Peyer's patch (tissue), 4 donors: ENCODE measurements around the gene NPIPA5. TPM values are rescaled to one million over a fixed set of nuclear protein-coding genes. Genes with fewer than 3 reads are reported as not detected.
"Not testable (repeated sequence)": the region's sequence is repeated elsewhere in the genome, so short reads cannot be mapped to it uniquely, and the experiment has no call there.

Experiments used
- DNase-seq, 3 donors: peaks; one replicate each; pipeline ENCODE4 v3.0.0-alpha.2; 2017 to 2019
- H3K27ac ChIP-seq, 4 donors: fragments of 200-600 bp; sonication (generic); one replicate each; pipeline ENCODE4 v1.5.1; 2016 to 2019
- H3K27me3 ChIP-seq, 2 donors: fragments of 200-600 bp; sonication (generic); one replicate each; pipeline ENCODE4 v1.5.1; 2019
- H3K36me3 ChIP-seq, 3 donors: fragments of 200-600 bp; sonication (generic); one replicate each; pipeline ENCODE4 v1.5.1; 2016 to 2019
- H3K4me1 ChIP-seq, 4 donors: fragments of 200-600 bp; sonication (generic); one replicate each; pipeline ENCODE4 v1.5.1; 2016 to 2019
- H3K4me3 ChIP-seq, 4 donors: fragments of 200-600 bp; sonication (generic); 1 replicate in 3 of 4; 2 replicates in 1 of 4; pipeline ENCODE4 v1.5.1; 2016 to 2019; ENCODE audit warnings: mild to moderate bottlenecking in 1 of 4
- H3K9me3 ChIP-seq, 4 donors: fragments of 200-600 bp; sonication (generic); one replicate each; pipeline ENCODE4 v1.5.1; 2016 to 2019; ENCODE audit warnings: mild to moderate bottlenecking in 1 of 4
- CTCF ChIP-seq, 6 experiments: fragments of 450-650 bp in 4 of 6; fragments of 200-600 bp in 2 of 6; sonication (generic) in 1 of 6; IDR thresholded peaks; one replicate each; pipeline ENCODE4 v1.5.1; 2017 to 2019; ENCODE audit warnings: antibody characterized with exemption in 6 of 6, mild to moderate bottlenecking in 3 of 6, moderate library complexity in 1 of 6
- POLR2A ChIP-seq, 2 donors: fragments of 450-650 bp; IDR thresholded peaks; one replicate each; pipeline ENCODE4 v1.5.1; 2017; ENCODE audit warnings: antibody characterized with exemption in 2 of 2, mild to moderate bottlenecking in 2 of 2, moderate library complexity in 2 of 2
- total RNA-seq, 4 donors: library from RNA; depleted of rRNA; stranded (reverse); fragments of >200 nt; gene quantifications; one replicate each; pipeline ENCODE4 v1.1.0, GENCODE V29; 2016

The NPIPA5 gene
- total RNA-seq, 4 donors from 2014 or later, result 6.0 to 15.0 (median 10.2) TPM

- peak within 1 kb of the TSS; percentile 37 to 73 (median 58) for H3K4me3 ChIP-seq
- DNase-seq, result peak in 2 of 3 donors; percentile 57 to 66
- peak within 1 kb of the TSS; percentile 3 to 55 (median 34) for H3K27ac ChIP-seq
- not testable (repeated sequence) for H3K4me1 ChIP-seq, H3K27me3 ChIP-seq, H3K36me3 ChIP-seq, H3K9me3 ChIP-seq
- TF ChIP-seq CTCF (IDR thresholded peaks at IDR 0.05), result peak in 1 of 6 experiments; percentile 12
- TF ChIP-seq POLR2A (IDR thresholded peaks at IDR 0.05), result peak in 1 of 2 donors; percentile 28
These were observed 17.8 kb upstream of the NPIPA5 start, which contains the start of gene MPV17L for GRCh38 chr16:15395631-15396508. MPV17L (plus strand) TSS chr16:15395754; CDS start chr16:15395898, 144 bp downstream.

GRCh38 chr16:15393025-15393424 lies 14.9 kb upstream of the NPIPA5 start:
- DNase-seq, H3K4me3 ChIP-seq, H3K9me3 ChIP-seq, H3K27me3 ChIP-seq, H3K36me3 ChIP-seq, H3K27ac ChIP-seq, H3K4me1 ChIP-seq: not testable (repeated sequence)

GRCh38 chr16:15389916-15390315 lies 11.8 kb upstream of the NPIPA5 start:
- H3K36me3 ChIP-seq, H3K4me3 ChIP-seq, H3K9me3 ChIP-seq, H3K27me3 ChIP-seq, H3K27ac ChIP-seq, H3K4me1 ChIP-seq, DNase-seq: not testable (repeated sequence)

- not testable (repeated sequence) for DNase-seq, H3K27ac ChIP-seq, H3K36me3 ChIP-seq, H3K4me3 ChIP-seq, H3K4me1 ChIP-seq, H3K9me3 ChIP-seq, H3K27me3 ChIP-seq
These were observed 10.0 kb upstream of the NPIPA5 start for GRCh38 chr16:15388060-15388459.

GRCh38 chr16:15382810-15383209 lies 4.7 kb upstream of the NPIPA5 start:
- H3K36me3 ChIP-seq, DNase-seq, H3K27me3 ChIP-seq, H3K9me3 ChIP-seq, H3K4me3 ChIP-seq, H3K4me1 ChIP-seq: not testable (repeated sequence)
- peak overlapping the region in 1 of 4 donors; percentile 25 for H3K27ac ChIP-seq

GRCh38 chr16:15357495-15357894 lies 20.6 kb downstream of the NPIPA5 start:
- not testable (repeated sequence) for H3K4me3 ChIP-seq, H3K36me3 ChIP-seq, H3K9me3 ChIP-seq, H3K27me3 ChIP-seq, H3K4me1 ChIP-seq, H3K27ac ChIP-seq, DNase-seq

- not testable (repeated sequence) for H3K27me3 ChIP-seq, H3K9me3 ChIP-seq, H3K27ac ChIP-seq, H3K4me3 ChIP-seq, DNase-seq, H3K4me1 ChIP-seq, H3K36me3 ChIP-seq
These were observed 23.2 kb downstream of the NPIPA5 start for GRCh38 chr16:15354846-15355245.

- H3K4me1 ChIP-seq, H3K27ac ChIP-seq, H3K36me3 ChIP-seq, H3K4me3 ChIP-seq, DNase-seq, H3K27me3 ChIP-seq, H3K9me3 ChIP-seq: not testable (repeated sequence)
These were observed 25.2 kb downstream of the NPIPA5 start for GRCh38 chr16:15352852-15353251.

- DNase-seq, H3K36me3 ChIP-seq, H3K9me3 ChIP-seq, H3K4me3 ChIP-seq, H3K27me3 ChIP-seq, H3K27ac ChIP-seq, H3K4me1 ChIP-seq: not testable (repeated sequence)
These were observed 26.3 kb downstream of the NPIPA5 start for GRCh38 chr16:15351745-15352144.

GRCh38 chr16:15351251-15351650 lies 26.8 kb downstream of the NPIPA5 start:
- not testable (repeated sequence) for DNase-seq, H3K4me3 ChIP-seq

GRCh38 chr16:15348721-15349120 lies 29.4 kb downstream of the NPIPA5 start:
- not testable (repeated sequence) for DNase-seq

More at GRCh38 chr16:15351251-15351650, 26.8 kb downstream of the NPIPA5 start:
- H3K27ac ChIP-seq, H3K36me3 ChIP-seq, H3K27me3 ChIP-seq, H3K9me3 ChIP-seq, H3K4me1 ChIP-seq: not testable (repeated sequence)

GRCh38 chr16:15342337-15342736 lies 35.8 kb downstream of the NPIPA5 start:
- not testable (repeated sequence) for DNase-seq, H3K4me1 ChIP-seq, H3K27me3 ChIP-seq

More at GRCh38 chr16:15348721-15349120, 29.4 kb downstream of the NPIPA5 start:
- H3K36me3 ChIP-seq, H3K27ac ChIP-seq, H3K4me1 ChIP-seq, H3K9me3 ChIP-seq, H3K27me3 ChIP-seq, H3K4me3 ChIP-seq: not testable (repeated sequence)

GRCh38 chr16:15338986-15339385 lies 39.1 kb downstream of the NPIPA5 start:
- DNase-seq, H3K9me3 ChIP-seq, H3K4me1 ChIP-seq, H3K36me3 ChIP-seq, H3K27ac ChIP-seq, H3K4me3 ChIP-seq, H3K27me3 ChIP-seq: not testable (repeated sequence)

More at GRCh38 chr16:15342337-15342736, 35.8 kb downstream of the NPIPA5 start:
- H3K27ac ChIP-seq, H3K9me3 ChIP-seq, H3K36me3 ChIP-seq, H3K4me3 ChIP-seq: not testable (repeated sequence)

- not testable (repeated sequence) for DNase-seq, H3K27ac ChIP-seq, H3K4me1 ChIP-seq, H3K27me3 ChIP-seq, H3K9me3 ChIP-seq, H3K4me3 ChIP-seq, H3K36me3 ChIP-seq
These were observed 40.0 kb downstream of the NPIPA5 start for GRCh38 chr16:15337974-15338605.
